IMR-90 (cell line): ENCODE measurements around the gene FARS2. TPM values are rescaled to one million over a fixed set of nuclear protein-coding genes. Genes with fewer than 3 reads are reported as not detected.

Experiments used
- ATAC-seq: fragments of 200-7000 bp; cut with Tn5 transposase; 2 replicates; pipeline ENCODE4 v1.9.1; 2020; ENCODE audit warnings: low read depth, mild to moderate bottlenecking, moderate library complexity
- BruUV-seq: library from RNA; stranded (reverse); fragments of 400-500 nt; replicated peaks from 2 replicates; lab custom pipeline; 2021; lab: Mats Ljungman, UMichigan
- CTCF ChIA-PET: fragments of 300-600 bp; formaldehyde crosslinking; extraction: SDS; loops from one replicate; lab custom pipeline; 2021; ENCODE audit warnings: antibody characterized with exemption; lab: Yijun Ruan, JAX
- POLR2A ChIA-PET: fragments of 300-600 bp; sonication (Branson Sonifier 250); formaldehyde crosslinking; loops from one replicate; lab custom pipeline; 2022; ENCODE audit warnings: antibody characterized with exemption; ENCODE audit not compliant: unreplicated experiment; lab: Charles Lee
- DNase-seq: peaks from one replicate; pipeline ENCODE4 v3.0.0; 2013
- H2AFZ ChIP-seq: replicated peaks from 2 replicates; pipeline ENCODE3; 2013; ENCODE audit warnings: low read length, mild to moderate bottlenecking; ENCODE audit not compliant: poor library complexity
- H2AK5ac ChIP-seq: 2 replicates; pipeline ENCODE4 v1.6.1; 2013; ENCODE audit warnings: low read depth, low read length, inconsistent platforms
- H2AK9ac ChIP-seq: replicated peaks from 2 replicates; pipeline ENCODE3; 2013; ENCODE audit warnings: mild to moderate bottlenecking, low read depth, low read length, moderate library complexity; ENCODE audit not compliant: poor library complexity
- H2BK120ac ChIP-seq: 2 replicates; pipeline ENCODE4 v1.6.1; 2013; ENCODE audit warnings: low read depth, low read length, inconsistent platforms
- H2BK15ac ChIP-seq: 3 replicates; pipeline ENCODE4 v1.6.1; 2013; ENCODE audit warnings: low read depth, low read length, inconsistent platforms
- H2BK20ac ChIP-seq: 2 replicates; pipeline ENCODE4 v1.6.1; 2013; ENCODE audit warnings: low read depth, mild to moderate bottlenecking, inconsistent platforms, low read length, moderate library complexity
- H2BK5ac ChIP-seq: 2 replicates; pipeline ENCODE4 v1.6.1; 2013; ENCODE audit warnings: mild to moderate bottlenecking, low read depth, low read length, inconsistent platforms; ENCODE audit not compliant: poor library complexity, severe bottlenecking
- H3K14ac ChIP-seq: replicated peaks from 2 replicates; pipeline ENCODE4 v1.6.1; 2013; ENCODE audit warnings: low read depth, low read length, inconsistent platforms
- H3K18ac ChIP-seq: 2 replicates; pipeline ENCODE4 v1.6.1; 2013; ENCODE audit warnings: low read depth, low read length, control low read depth
- H3K23ac ChIP-seq: 2 replicates; pipeline ENCODE4 v1.6.1; 2013; ENCODE audit warnings: low read depth, low read length, inconsistent platforms
- H3K27ac ChIP-seq: 2 replicates; pipeline ENCODE4 v1.5.1; 2013; ENCODE audit warnings: mild to moderate bottlenecking, control low read depth, low read length; ENCODE audit not compliant: insufficient read depth
- H3K27me3 ChIP-seq: 2 replicates; pipeline ENCODE4 v1.6.1; 2013; ENCODE audit warnings: low read length; ENCODE audit not compliant: control insufficient read depth, insufficient read depth
- H3K36me3 ChIP-seq: 2 replicates; pipeline ENCODE4 v1.6.1; 2013; ENCODE audit warnings: low read length, mixed read lengths; ENCODE audit not compliant: control insufficient read depth, insufficient read depth
- H3K4ac ChIP-seq: 2 replicates; pipeline ENCODE4 v1.6.1; 2013; ENCODE audit warnings: low read depth, low read length, inconsistent platforms
- H3K4me1 ChIP-seq: 2 replicates; pipeline ENCODE4 v1.6.1; 2013; ENCODE audit warnings: low read length, mixed read lengths; ENCODE audit not compliant: control insufficient read depth, insufficient read depth
- H3K4me2 ChIP-seq: 2 replicates; pipeline ENCODE4 v1.6.1; 2013; ENCODE audit warnings: low read depth, mild to moderate bottlenecking, control low read depth, low read length, moderate library complexity
- H3K4me3 ChIP-seq: 2 replicates; pipeline ENCODE4 v1.5.1; 2013; ENCODE audit warnings: low read depth, mild to moderate bottlenecking, control low read depth, low read length, moderate library complexity; ENCODE audit not compliant: insufficient read depth
- H3K56ac ChIP-seq: 2 replicates; pipeline ENCODE4 v1.6.1; 2013; ENCODE audit warnings: low read length, inconsistent platforms; ENCODE audit not compliant: insufficient read depth; ENCODE audit errors: extremely low read depth
- H3K79me1 ChIP-seq, 2 experiments: 2 replicates each; pipeline ENCODE4 v1.6.1; 2013; ENCODE audit warnings: low read length in 2 of 2, inconsistent platforms in 1 of 2, low read depth in 1 of 2
- H3K9ac ChIP-seq: 2 replicates; pipeline ENCODE4 v1.6.1; 2013; ENCODE audit warnings: low read depth, low read length, control low read depth
- H3K9me1 ChIP-seq: 2 replicates; pipeline ENCODE4 v1.6.1; 2013; ENCODE audit warnings: low read length, inconsistent platforms; ENCODE audit not compliant: insufficient read depth
- H3K9me3 ChIP-seq: 2 replicates; pipeline ENCODE4 v1.6.1; 2013; ENCODE audit warnings: low read length; ENCODE audit not compliant: control insufficient read depth, insufficient read depth
- H4K20me1 ChIP-seq: 2 replicates; pipeline ENCODE4 v1.6.1; 2013; ENCODE audit warnings: low read length, inconsistent platforms; ENCODE audit not compliant: insufficient read depth
- H4K5ac ChIP-seq: 2 replicates; pipeline ENCODE4 v1.6.1; 2013; ENCODE audit warnings: mild to moderate bottlenecking, low read depth, low read length, control low read depth
- H4K8ac ChIP-seq, 2 experiments: 2 replicates each; pipeline ENCODE4 v1.6.1; 2013; ENCODE audit warnings: low read depth in 2 of 2, low read length in 2 of 2, control low read depth in 1 of 2, inconsistent platforms in 1 of 2
- H4K91ac ChIP-seq: 2 replicates; pipeline ENCODE4 v1.6.1; 2013; ENCODE audit warnings: low read depth, low read length, inconsistent platforms; ENCODE audit not compliant: insufficient read depth
- BHLHE40 ChIP-seq: fragments of 150-350 bp; IDR thresholded peaks from 2 replicates; pipeline ENCODE4 v1.6.1; 2016; ENCODE audit warnings: mild to moderate bottlenecking, low read depth, low read length
- CEBPB ChIP-seq: IDR thresholded peaks from 2 replicates; pipeline ENCODE4 v1.6.1; 2012; ENCODE audit warnings: low read depth, low read length, improper control_type of control experiment
- CHD1 ChIP-seq: IDR thresholded peaks from 2 replicates; pipeline ENCODE4 v1.6.1; 2012; ENCODE audit warnings: low read depth, low read length, improper control_type of control experiment
- MAZ ChIP-seq: IDR thresholded peaks from 2 replicates; pipeline ENCODE4 v1.6.1; 2012; ENCODE audit warnings: low read depth, mild to moderate bottlenecking, low read length, improper control_type of control experiment, moderate library complexity, borderline replicate concordance
- MXI1 ChIP-seq: IDR thresholded peaks from 2 replicates; pipeline ENCODE4 v1.6.1; 2012; ENCODE audit warnings: low read depth, mild to moderate bottlenecking, low read length, moderate library complexity, borderline replicate concordance
- NFE2L2 ChIP-seq: fragments of 150-350 bp; IDR thresholded peaks from 2 replicates; pipeline ENCODE4 v1.6.1; 2016; ENCODE audit warnings: low read depth, mild to moderate bottlenecking, low read length
- POLR2A ChIP-seq: IDR thresholded peaks from 2 replicates; pipeline ENCODE4 v1.6.1; 2012; ENCODE audit warnings: mild to moderate bottlenecking, low read depth, low read length
- RCOR1 ChIP-seq: IDR thresholded peaks from 2 replicates; pipeline ENCODE4 v1.6.1; 2012; ENCODE audit warnings: mild to moderate bottlenecking, low read length, improper control_type of control experiment; ENCODE audit not compliant: insufficient replicate concordance
- RFX5 ChIP-seq: IDR thresholded peaks from 2 replicates; pipeline ENCODE4 v1.8.0; 2012; ENCODE audit warnings: low read depth, mild to moderate bottlenecking, low read length, moderate library complexity
- SMC3 ChIP-seq: fragments of 150-350 bp; IDR thresholded peaks from 2 replicates; pipeline ENCODE4 v1.6.1; 2016; ENCODE audit warnings: low read depth, mild to moderate bottlenecking, antibody characterized with exemption, low read length, moderate library complexity
- WGBS, 2 experiments: methylation state at CpG; one replicate each; pipeline versions ENCODE4 v1.1.5 to v1.1.7; 2013; ENCODE audit warnings: missing lambda C conversion rate in 2 of 2; ENCODE audit not compliant: insufficient read length in 1 of 2; ENCODE audit errors: extremely low coverage in 2 of 2; 5-methylcytosine and 5-hydroxymethylcytosine counted together
- dilution Hi-C: fragments of 300-500 bp; cut with HindIII; formaldehyde crosslinking; loops from one replicate; pipeline ENCODE4 v1.14.3; 2018; ENCODE audit warnings: low sequenced_read_pairs; ENCODE audit not compliant: unreplicated experiment
- in situ Hi-C: fragments of 300-500 bp; cut with MboI; formaldehyde crosslinking; loops from 3 replicates; pipeline ENCODE4 v1.14.3; 2019; ENCODE audit warnings: low sequenced_read_pairs, inconsistent platforms, mixed read lengths
- intact Hi-C: fragments of 100-400 bp; cut with micrococcal nuclease; formaldehyde crosslinking; loops from 2 replicates; pipeline ENCODE4 v1.10.0; 2022
- polyA plus RNA-seq, 3 experiments: library from polyadenylated mRNA; depleted of rRNA; stranded (reverse); fragments of >200 nt; gene quantifications; 2 replicates each; pipeline ENCODE4 v1.2.3, GENCODE V29; 2012; ENCODE audit warnings: low replicate concordance in 1 of 3
- total RNA-seq: library from RNA; depleted of rRNA; stranded (reverse); fragments of >200 nt; gene quantifications from 2 replicates; pipeline ENCODE4 v1.2.3, GENCODE V29; 2012
- TF ChIP-seq, protein P1 (sequence below): conservative IDR thresholded peaks from 2 replicates; pipeline ENCODE4 v1.5.1; 2012; ENCODE audit warnings: mild to moderate bottlenecking, low read depth, low read length, improper control_type of control experiment
- TF ChIP-seq, protein P2 (sequence below): fragments of 150-350 bp; IDR thresholded peaks from 2 replicates; pipeline ENCODE4 v1.6.1; 2016; ENCODE audit warnings: low read depth, mild to moderate bottlenecking, low read length, moderate library complexity, borderline replicate concordance

FARS2 gene
- total and polyA plus RNA-seq, 2 of the 4 experiments (the other 2 are of a cell fraction), result 12.1 to 28.9 TPM

DNA sequence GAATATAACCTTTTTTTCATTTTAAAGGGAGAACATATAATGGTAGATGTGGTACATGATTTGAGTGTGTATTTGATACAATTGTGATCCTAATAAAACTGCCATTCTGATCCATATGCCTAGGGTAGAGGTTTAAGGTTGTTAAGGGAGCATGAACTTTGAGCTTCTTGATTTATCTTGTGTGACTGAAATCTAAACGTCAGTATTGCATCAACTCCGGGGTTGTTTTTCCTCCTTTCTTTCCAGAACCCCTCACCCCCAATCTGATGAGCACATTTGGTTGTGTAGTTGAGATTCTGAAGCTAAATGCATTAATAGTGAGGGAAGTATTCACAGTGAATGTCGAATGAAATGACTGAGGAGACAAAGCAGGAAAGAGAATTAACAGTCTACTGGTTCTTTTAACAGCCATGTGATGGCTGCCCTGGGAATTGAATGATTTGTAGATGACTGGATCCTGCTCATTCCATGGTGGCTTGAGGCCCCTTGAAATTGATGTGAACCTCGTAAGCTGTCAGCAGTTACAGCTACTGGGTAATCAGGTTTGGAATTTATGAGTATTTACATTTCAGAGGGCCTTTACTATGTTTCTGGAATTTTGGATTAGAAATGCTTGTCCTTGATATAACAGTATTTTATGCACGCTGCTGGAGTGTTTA, 44.8 kb downstream of the FARS2 start:
- Histone ChIP-seq H2BK120ac (no peak overlapping the region), H2AFZ (no peak overlapping the region), H3K27ac (no peak overlapping the region), H4K20me1 (peaks cover 9% of the 10 kb centered on the region; the same call in 1 of the 2 replicates), H4K8ac (no peak overlapping the region), H3K4me1 (peaks cover 2% of the 10 kb centered on the region; the same call in 1 of the 2 replicates), H4K5ac (no peak overlapping the region), H3K23ac (no peak overlapping the region), H3K56ac (no peak overlapping the region), H3K9me3 (no peaks in the 10 kb centered on the region), H3K9ac (no peak overlapping the region), H3K9me1 (peaks cover 11% of the 10 kb centered on the region; the same call in 1 of the 2 replicates), H3K18ac (no peak overlapping the region; the same call in 1 of the 2 replicates), H2BK15ac (no peak overlapping the region), H3K27me3 (no peaks in the 10 kb centered on the region), H4K91ac (no peak overlapping the region), H3K4ac (no peak overlapping the region), H3K36me3 (peaks cover 1% of the 10 kb centered on the region; the same call in 1 of the 2 replicates), H2AK9ac (no peak overlapping the region), H2AK5ac (no peak overlapping the region), H2BK5ac (no peak overlapping the region), H3K79me1 (peaks cover 14 to 51% of the 10 kb centered on the region in 2 experiments), H3K4me3 (no peak overlapping the region), H2BK20ac (no peak overlapping the region), H3K14ac (no peak overlapping the region), H3K4me2 (no peak overlapping the region)
- no TSS peak for BruUV-seq
- DNase-seq (peak; percentile 39), ATAC-seq (peak; percentile 57)
- ChIA-PET CTCF (interaction anchor here (0.6 kb wide), 1 partner anchor 24 kb away, joined by 3 read pairs; no protein-coding TSS in a partner anchor), POLR2A (no interaction called here)
- no peak for TF ChIP-seq SMC3
- no peak for TF ChIP-seq BHLHE40
- no peak for TF ChIP-seq MXI1
- TF ChIP-seq, protein P1, sequence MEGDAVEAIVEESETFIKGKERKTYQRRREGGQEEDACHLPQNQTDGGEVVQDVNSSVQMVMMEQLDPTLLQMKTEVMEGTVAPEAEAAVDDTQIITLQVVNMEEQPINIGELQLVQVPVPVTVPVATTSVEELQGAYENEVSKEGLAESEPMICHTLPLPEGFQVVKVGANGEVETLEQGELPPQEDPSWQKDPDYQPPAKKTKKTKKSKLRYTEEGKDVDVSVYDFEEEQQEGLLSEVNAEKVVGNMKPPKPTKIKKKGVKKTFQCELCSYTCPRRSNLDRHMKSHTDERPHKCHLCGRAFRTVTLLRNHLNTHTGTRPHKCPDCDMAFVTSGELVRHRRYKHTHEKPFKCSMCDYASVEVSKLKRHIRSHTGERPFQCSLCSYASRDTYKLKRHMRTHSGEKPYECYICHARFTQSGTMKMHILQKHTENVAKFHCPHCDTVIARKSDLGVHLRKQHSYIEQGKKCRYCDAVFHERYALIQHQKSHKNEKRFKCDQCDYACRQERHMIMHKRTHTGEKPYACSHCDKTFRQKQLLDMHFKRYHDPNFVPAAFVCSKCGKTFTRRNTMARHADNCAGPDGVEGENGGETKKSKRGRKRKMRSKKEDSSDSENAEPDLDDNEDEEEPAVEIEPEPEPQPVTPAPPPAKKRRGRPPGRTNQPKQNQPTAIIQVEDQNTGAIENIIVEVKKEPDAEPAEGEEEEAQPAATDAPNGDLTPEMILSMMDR, result no peak
- no peak for TF ChIP-seq RCOR1
- no peak for TF ChIP-seq RFX5
- TF ChIP-seq CHD1, result no peak
- no peak for TF ChIP-seq MAZ
- no peak for TF ChIP-seq NFE2L2
- TF ChIP-seq, protein P2, sequence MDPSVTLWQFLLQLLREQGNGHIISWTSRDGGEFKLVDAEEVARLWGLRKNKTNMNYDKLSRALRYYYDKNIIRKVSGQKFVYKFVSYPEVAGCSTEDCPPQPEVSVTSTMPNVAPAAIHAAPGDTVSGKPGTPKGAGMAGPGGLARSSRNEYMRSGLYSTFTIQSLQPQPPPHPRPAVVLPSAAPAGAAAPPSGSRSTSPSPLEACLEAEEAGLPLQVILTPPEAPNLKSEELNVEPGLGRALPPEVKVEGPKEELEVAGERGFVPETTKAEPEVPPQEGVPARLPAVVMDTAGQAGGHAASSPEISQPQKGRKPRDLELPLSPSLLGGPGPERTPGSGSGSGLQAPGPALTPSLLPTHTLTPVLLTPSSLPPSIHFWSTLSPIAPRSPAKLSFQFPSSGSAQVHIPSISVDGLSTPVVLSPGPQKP, result no peak
- no peak for TF ChIP-seq POLR2A
- TF ChIP-seq CEBPB, result no peak
- no CpG with 5 or more reads among the region's 5 CpGs for WGBS, 2 experiments
- in situ Hi-C loops (no loop called here), intact Hi-C loops (no loop called here), dilution Hi-C loops (no loop called here)
